GM10266 (cell line): ENCODE measurements around the gene GPR55.

Source experiments
- DNase-seq: peaks from one replicate; pipeline ENCODE4 v3.0.0; 2012; ENCODE audit errors: extremely low spot score
- CTCF ChIP-seq: IDR thresholded peaks from 2 replicates; pipeline ENCODE4 v1.5.1; 2012; ENCODE audit warnings: mild to moderate bottlenecking, low read depth; ENCODE audit not compliant: control insufficient read depth, insufficient read depth; ENCODE audit errors: missing control alignments

GPR55 gene

GRCh38 chr2:230912046-230912445 is 13.0 kb downstream of the GPR55 start:
- no peak for TF ChIP-seq CTCF
- no peak for DNase-seq

GRCh38 chr2:230910546-230911177 is 14.4 kb downstream of the GPR55 start:
- no peak for TF ChIP-seq CTCF
- DNase-seq = no peak

GRCh38 chr2:230909841-230910545 is 15.0 kb downstream of the GPR55 start:
- TF ChIP-seq CTCF = no peak
- no peak for DNase-seq

- no peak for DNase-seq
- no peak for TF ChIP-seq CTCF
These were observed 16.3 kb downstream of the GPR55 start for GRCh38 chr2:230908595-230909191.

- no peak for DNase-seq
- no peak for TF ChIP-seq CTCF
These were observed 16.9 kb downstream of the GPR55 start for GRCh38 chr2:230908092-230908594.

- no peak for DNase-seq
These were observed 17.5 kb downstream of the GPR55 start for GRCh38 chr2:230907361-230908091.

More at GRCh38 chr2:230907361-230908091, 17.5 kb downstream of the GPR55 start:
- TF ChIP-seq CTCF = no peak
